Measurements from ENCODE around the gene JPT1. TPM values are rescaled to one million over a fixed set of nuclear protein-coding genes. Genes with fewer than 3 reads are reported as not detected.

The JPT1 gene
- total RNA-seq, 4 donors from 2014 or later = 13.5 to 53.4 (median 32.4) TPM

DNA sequence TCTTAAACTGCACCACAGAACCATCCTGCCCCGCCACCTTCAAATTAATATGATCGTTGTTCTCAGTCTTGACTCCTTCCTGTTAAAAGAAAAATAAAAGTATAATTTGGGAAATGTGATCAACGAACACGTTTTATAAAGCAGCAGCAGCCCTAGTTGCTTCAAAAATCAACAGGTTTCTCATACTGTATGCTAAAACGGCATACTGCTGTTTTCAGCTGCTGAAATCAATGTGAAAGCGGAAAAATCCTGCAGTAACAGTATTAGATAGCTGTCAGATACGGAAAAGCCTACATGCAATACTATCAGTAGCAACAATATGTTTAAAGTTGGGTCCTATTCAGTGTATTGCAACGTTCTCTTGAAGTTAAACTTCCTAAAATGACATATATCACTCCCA is 26.8 kb upstream of the JPT1 start:
- TF ChIP-seq POLR2A (IDR thresholded peaks at IDR 0.05) = no peak
- TF ChIP-seq, protein P1, sequence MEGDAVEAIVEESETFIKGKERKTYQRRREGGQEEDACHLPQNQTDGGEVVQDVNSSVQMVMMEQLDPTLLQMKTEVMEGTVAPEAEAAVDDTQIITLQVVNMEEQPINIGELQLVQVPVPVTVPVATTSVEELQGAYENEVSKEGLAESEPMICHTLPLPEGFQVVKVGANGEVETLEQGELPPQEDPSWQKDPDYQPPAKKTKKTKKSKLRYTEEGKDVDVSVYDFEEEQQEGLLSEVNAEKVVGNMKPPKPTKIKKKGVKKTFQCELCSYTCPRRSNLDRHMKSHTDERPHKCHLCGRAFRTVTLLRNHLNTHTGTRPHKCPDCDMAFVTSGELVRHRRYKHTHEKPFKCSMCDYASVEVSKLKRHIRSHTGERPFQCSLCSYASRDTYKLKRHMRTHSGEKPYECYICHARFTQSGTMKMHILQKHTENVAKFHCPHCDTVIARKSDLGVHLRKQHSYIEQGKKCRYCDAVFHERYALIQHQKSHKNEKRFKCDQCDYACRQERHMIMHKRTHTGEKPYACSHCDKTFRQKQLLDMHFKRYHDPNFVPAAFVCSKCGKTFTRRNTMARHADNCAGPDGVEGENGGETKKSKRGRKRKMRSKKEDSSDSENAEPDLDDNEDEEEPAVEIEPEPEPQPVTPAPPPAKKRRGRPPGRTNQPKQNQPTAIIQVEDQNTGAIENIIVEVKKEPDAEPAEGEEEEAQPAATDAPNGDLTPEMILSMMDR (IDR thresholded peaks at IDR 0.05) = no peak
- TF ChIP-seq EP300 (IDR thresholded peaks at IDR 0.05) = no peak
- H3K27ac ChIP-seq = peak overlapping the region; percentile 97 to 99 (median 98)
- no peaks in the 10 kb centered on the region for H3K27me3 ChIP-seq
- no peaks in the 10 kb centered on the region for H3K9me3 ChIP-seq
- H3K4me1 ChIP-seq = peaks cover 0 to 41% (median 17%) of the 10 kb centered on the region in 4 donors
- DNase-seq (ENCODE audit: low spot score in 2 of 2) = no peak
- peak overlapping the region; percentile 88 to 93 (median 92) for H3K4me3 ChIP-seq
- WGBS, 2 donors = 4 to 7% methylated on average over 8 of the region's 8 CpGs
- H3K36me3 ChIP-seq = peaks cover 0 to 32% (median 5%) of the 10 kb centered on the region in 3 donors

DNA sequence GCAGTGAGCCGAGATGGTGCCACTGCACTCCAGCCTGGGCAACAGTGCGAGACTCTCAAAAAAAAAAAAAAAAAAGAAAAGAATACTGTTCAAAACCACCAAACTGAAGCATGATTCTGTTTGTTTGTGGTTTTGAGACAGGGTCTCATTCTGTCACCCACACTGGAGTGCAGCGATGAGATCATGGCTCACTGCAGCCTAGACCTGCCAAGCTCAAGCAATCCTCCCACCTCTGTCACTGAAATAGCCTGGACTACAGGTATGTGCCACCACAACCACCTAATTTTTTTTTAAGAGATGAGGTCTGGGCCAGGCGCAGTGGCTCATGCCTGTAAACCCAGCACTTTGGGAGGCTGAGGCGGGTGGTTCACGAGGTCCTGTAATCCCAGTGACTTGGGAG is 24.1 kb upstream of the JPT1 start:
- TF ChIP-seq, protein P1 (IDR thresholded peaks at IDR 0.05) = no peak
- TF ChIP-seq EP300 (IDR thresholded peaks at IDR 0.05) (no peak), POLR2A (IDR thresholded peaks at IDR 0.05) (no peak)
- H3K36me3 ChIP-seq = peaks cover 5 to 59% (median 6%) of the 10 kb centered on the region in 3 donors
- peaks cover 0 to 39% (median 17%) of the 10 kb centered on the region in 4 donors for H3K4me1 ChIP-seq
- H3K4me3 ChIP-seq = no peak overlapping the region
- 90% methylated on average over 6 of the region's 6 CpGs for WGBS, 2 donors
- no peaks in the 10 kb centered on the region for H3K27me3 ChIP-seq
- no peak for DNase-seq (ENCODE audit: low spot score in 2 of 2)
- H3K9me3 ChIP-seq = no peaks in the 10 kb centered on the region
- H3K27ac ChIP-seq = no peak overlapping the region

DNA sequence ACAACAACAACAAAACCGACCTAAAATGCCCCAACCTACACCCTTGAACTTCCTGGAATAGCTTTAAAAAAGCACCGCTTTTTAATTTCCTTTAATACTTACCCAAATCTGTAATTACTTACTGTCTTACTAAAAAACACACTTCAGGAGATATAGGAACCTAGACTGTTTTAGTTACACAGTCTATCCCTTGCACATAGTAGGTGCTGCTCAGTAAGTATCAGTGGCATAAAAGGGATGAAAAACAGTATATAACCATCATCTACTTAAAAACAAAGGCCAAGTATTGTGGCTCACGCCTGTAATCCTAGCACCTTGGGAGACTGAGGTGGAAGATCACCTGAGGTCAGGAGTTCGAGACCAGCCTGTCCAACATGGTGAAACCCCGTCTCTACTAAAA is 22.3 kb upstream of the JPT1 start:
- Histone ChIP-seq H3K4me1 (peaks cover 0 to 41% (median 15%) of the 10 kb centered on the region in 4 donors), H3K36me3 (peaks cover 5 to 71% (median 6%) of the 10 kb centered on the region in 3 donors), H3K27ac (no peak overlapping the region), H3K9me3 (no peaks in the 10 kb centered on the region), H3K27me3 (no peaks in the 10 kb centered on the region), H3K4me3 (no peak overlapping the region)
- DNase-seq (ENCODE audit: low spot score in 2 of 2) = no peak
- no peak for TF ChIP-seq POLR2A (IDR thresholded peaks at IDR 0.05)
- no peak for TF ChIP-seq EP300 (IDR thresholded peaks at IDR 0.05)
- TF ChIP-seq, protein P1 (IDR thresholded peaks at IDR 0.05) = no peak
- WGBS, 2 donors = 84 to 87% methylated on average over 5 of the region's 5 CpGs

DNA sequence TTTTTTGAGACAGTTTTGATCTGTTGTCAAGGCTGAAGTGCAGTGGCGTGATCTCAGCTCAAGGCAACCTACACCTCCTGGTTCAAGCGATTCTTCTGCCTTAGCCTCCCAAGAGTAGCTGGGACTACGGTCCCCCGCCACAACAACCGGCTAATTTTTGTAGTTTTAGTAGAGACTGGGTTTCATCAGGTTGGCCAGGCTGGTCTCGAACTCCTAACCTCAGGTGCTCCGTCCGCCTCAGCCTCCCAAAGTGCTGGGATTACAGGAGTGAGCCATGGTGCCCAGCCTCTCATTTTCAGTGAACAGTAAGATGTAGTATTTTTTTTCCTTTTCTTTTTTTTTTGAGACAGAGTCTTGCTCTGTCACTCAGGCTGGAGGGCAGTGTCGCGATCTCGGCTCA is 20.7 kb upstream of the JPT1 start:
- Histone ChIP-seq H3K36me3 (peaks cover 5 to 79% (median 6%) of the 10 kb centered on the region in 3 donors), H3K27ac (no peak overlapping the region), H3K27me3 (no peaks in the 10 kb centered on the region), H3K4me1 (peaks cover 0 to 39% (median 7%) of the 10 kb centered on the region in 4 donors), H3K9me3 (no peaks in the 10 kb centered on the region), H3K4me3 (no peak overlapping the region)
- TF ChIP-seq POLR2A (IDR thresholded peaks at IDR 0.05) (no peak), EP300 (IDR thresholded peaks at IDR 0.05) (no peak)
- TF ChIP-seq, protein P1 (IDR thresholded peaks at IDR 0.05) = no peak
- WGBS, 2 donors = 91 to 94% methylated on average over 11 of the region's 11 CpGs
- no peak for DNase-seq (ENCODE audit: low spot score in 2 of 2)

DNA sequence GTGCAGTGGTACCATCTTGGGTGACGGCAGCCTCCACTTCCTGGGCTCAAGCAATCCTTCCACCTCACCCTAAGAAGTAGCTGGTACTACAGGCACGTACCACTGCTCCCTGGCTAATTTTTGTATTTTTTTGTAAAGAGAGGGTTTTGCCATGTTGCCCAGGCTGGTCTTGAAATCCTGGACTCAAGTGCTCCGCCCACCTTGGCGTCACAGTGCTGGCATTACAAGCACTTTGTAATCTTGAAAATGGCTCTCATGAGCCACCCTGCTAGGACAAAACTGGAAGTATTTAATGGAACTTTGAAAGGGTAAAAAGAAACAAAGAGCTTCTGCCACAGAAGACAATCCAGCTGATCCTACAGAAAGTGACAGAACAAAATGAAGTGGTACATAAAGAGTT is 19.2 kb upstream of the JPT1 start:
- WGBS, 2 donors = 88 to 89% methylated on average over 4 of the region's 4 CpGs

More for the DNA sequence above, 19.2 kb upstream of the JPT1 start:
- Histone ChIP-seq H3K36me3 (peaks cover 0 to 85% (median 6%) of the 10 kb centered on the region in 3 donors), H3K4me1 (peaks cover 0 to 26% (median 0%) of the 10 kb centered on the region in 4 donors), H3K27ac (no peak overlapping the region), H3K4me3 (no peak overlapping the region), H3K9me3 (no peaks in the 10 kb centered on the region), H3K27me3 (no peaks in the 10 kb centered on the region)
- no peak for TF ChIP-seq POLR2A (IDR thresholded peaks at IDR 0.05)
- TF ChIP-seq, protein P1 (IDR thresholded peaks at IDR 0.05) = no peak
- no peak for TF ChIP-seq EP300 (IDR thresholded peaks at IDR 0.05)
- no peak for DNase-seq (ENCODE audit: low spot score in 2 of 2)
